Right renal pelvis (tissue), 4 donors: ENCODE data around the gene MPP2. TPM values are rescaled to one million over a fixed set of nuclear protein-coding genes. Genes with fewer than 3 reads are reported as not detected.
A peak's percentile ranks its signal among the peaks of the same experiment; 100 is the strongest.
"Not testable (repeated sequence)": the region's sequence is repeated elsewhere in the genome, so short reads cannot be mapped to it uniquely, and the experiment has no call there.

Experiments used
- DNase-seq, 4 donors: peaks; one replicate each; pipeline ENCODE4 v3.0.0-alpha.2; 2013; ENCODE audit warnings: low read depth in 4 of 4, low spot score in 3 of 4, missing footprints in 1 of 4
- polyA plus RNA-seq, 4 donors: library from polyadenylated mRNA; unstranded; fragments of 120-200 nt; gene quantifications; one replicate each; pipeline ENCODE4 v1.2.1, GENCODE V29; 2013; ENCODE audit not compliant: insufficient read length in 4 of 4

The MPP2 gene
- polyA plus RNA-seq, 4 donors, result 5.7 to 7.5 (median 5.9) TPM

- DNase-seq, result no peak
Observed at GRCh38 chr17:43932357-43932756, 25.0 kb upstream of the MPP2 start.

- DNase-seq, result no peak
Observed at GRCh38 chr17:43931062-43931571, 23.8 kb upstream of the MPP2 start.

DNA sequence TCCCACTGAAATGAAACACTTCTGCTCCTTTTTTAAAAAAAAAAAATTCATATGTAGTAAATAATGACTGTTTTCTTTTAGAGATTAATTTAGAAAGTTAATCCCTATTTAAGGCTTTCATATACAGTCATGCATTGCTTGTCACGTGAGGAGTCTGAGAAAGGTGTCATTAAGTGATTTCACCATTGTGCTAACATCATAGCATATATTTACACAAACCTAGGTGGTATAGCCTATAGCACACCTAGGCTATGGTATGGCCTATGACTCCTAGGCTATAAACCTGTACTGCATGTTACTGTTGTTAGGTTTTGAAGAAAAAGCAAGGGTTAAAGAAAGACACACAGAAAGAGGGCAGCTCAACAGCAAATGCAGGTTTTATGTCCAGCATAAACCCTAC lies 21.3 kb upstream of the MPP2 start:
- DNase-seq, result no peak

GRCh38 chr17:43927929-43928328 lies 20.6 kb upstream of the MPP2 start:
- not testable (repeated sequence) for DNase-seq

DNA sequence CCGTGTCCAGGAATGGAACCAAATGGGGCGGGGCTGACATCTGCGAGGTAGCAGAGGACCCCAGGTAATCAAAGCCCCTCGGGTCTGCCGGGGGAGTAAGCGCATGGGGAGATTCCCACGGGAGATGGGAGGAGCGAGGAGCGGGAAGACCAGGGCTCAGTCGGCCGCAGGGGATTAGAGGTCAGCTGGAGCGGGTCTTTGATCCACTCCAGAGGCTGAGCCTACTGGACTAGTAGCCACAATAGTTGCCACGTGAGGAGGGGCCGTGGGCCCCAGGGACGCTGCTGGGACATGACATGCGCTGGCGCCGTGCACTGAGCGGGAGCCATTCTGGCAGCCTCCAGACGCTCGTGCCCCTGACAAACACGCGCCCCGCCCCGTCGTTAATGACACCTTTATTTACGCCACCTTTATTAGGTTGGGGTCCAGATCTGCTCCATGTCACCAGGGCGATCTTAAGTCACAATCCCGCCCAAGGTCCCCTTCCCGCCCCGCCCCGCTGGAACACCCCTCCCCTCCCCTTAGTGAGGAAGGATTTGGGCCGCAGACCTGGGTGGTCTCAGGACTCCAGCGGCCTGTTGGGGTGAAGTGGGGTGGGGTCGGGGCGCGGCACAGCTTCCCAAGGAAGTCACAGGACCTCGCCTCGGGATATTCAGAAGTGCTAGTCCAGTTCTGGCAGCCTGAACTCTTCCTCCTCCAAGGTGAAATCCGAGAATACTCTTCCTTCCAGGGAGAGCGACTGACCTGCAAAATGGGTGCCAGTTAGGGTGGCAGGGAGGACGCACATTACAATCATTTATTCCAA lies 19.9 kb upstream of the MPP2 start:
- no peak for DNase-seq

DNA sequence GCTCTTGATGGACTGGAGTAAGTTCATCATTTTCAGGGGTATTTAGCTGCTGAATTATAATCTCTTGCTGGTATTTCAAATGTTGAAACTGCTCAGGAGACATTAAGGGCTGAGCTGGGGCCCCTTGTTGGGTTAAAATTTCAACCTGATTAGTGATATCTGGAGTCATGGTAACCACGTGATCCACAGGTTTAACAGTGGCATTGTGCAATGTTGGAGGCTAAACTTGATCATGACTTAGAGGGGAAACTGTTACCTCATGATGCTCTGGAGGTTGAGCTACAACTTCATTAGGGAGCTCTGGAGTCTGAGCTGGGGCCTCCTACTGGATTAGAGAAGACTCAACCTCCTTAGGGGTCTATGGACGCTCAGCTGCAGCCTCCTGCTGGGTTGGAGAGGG lies 17.2 kb upstream of the MPP2 start:
- no peak for DNase-seq

GRCh38 chr17:43920500-43921095 lies 13.3 kb upstream of the MPP2 start:
- no peak for DNase-seq

GRCh38 chr17:43918026-43918389 lies 10.7 kb upstream of the MPP2 start:
- DNase-seq, result no peak

DNA sequence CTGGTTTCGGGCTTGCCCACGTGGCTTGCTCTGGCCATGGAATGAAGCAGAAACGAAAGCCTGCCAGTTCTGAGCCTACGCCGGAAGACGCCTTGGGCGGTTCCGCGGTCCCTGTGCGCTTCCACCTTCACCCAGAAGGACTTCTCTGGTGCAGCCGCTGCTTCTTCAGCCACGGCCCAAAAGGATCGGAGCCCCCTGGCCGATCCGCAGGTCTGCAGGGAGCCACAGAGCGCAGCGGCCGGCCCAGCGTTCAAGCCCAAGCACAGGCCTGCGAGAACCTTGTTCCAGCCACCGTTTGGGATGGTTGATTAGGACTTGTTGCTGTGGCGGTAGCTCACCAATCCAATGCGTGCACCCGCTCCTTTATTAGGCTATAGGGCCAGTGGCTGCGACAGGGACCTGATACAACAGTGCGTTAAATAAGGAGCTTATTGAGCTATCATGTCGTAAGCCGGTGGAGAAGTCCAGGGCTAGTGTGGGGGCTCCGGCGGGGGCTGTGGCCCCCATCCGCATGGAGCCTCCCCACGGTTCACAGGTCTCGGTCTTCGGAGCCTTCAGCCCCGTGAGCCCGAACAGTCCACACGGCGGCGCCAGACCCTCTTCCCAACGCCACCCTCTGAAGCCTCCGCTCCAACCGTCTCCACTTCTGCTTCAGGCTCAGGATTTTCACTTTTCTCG lies 10.2 kb upstream of the MPP2 start:
- DNase-seq, result no peak

- no peak for DNase-seq
Observed at GRCh38 chr17:43917016-43917347, 9.6 kb upstream of the MPP2 start.

DNA sequence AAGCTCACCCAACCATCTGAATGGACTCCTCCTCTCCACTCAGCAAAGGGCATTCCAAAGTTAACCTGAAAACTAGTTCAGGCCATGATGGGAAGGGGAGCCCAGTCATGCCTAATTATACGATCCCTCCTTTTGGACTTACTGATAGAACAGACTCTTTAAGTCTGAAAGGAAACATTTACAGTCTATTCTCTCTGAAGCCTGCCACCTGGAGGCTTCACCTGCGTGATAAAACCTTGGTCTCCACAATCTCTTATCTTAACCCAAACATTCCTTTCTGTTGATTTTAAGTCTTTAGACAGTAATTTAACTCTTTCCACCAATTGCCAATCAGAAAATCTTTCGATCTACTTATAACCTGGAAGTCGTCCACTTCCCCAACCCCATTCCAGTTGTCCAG lies 9.0 kb upstream of the MPP2 start:
- DNase-seq, result no peak

GRCh38 chr17:43915559-43915958 lies 8.2 kb upstream of the MPP2 start:
- DNase-seq, result no peak

- DNase-seq, result no peak
Observed at GRCh38 chr17:43914451-43914850, 7.1 kb upstream of the MPP2 start.

DNA sequence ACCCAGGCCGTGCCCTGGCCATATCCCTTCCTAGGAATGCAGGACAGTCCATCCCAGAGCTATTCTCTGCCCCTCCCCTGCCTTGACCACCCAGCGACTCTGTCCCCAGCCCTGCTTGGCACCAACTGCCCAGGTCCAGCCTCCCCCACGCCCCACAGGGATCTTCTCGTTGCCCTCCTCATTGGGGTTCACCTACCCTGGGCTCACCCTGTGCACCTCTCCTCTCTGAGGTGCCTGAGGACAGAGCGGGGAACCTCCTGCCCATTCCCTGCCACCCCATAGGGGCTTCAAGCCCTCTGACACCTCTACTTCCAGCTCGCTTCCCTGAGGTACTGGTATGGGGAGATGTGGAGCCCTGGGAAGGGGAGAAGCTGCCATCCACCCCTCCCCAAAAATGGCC lies 6.2 kb upstream of the MPP2 start:
- DNase-seq, result no peak

DNA sequence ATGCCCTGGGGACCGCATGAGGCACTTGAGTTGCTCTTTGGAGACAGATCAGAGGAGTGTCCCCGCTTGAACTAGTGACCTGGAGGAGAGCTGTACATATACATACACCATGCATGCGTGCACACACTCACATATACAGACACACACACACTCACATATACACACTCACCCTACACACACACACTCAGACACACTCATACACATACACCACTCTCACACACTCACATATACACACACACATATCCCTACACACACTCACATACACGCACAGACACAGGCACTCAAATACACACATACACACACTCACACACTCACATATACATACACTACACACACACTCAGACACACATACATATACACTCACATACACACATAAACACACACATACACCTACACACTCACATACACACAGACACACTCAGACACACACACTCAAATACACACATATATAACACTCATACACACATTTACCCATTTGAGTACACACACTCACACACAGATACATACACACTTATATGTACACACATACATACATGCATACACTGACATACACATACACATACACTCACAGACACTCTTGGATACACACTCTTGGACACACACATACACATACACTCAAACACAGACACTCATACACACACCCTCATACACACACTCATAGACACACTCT lies 5.4 kb upstream of the MPP2 start:
- no peak for DNase-seq

DNA sequence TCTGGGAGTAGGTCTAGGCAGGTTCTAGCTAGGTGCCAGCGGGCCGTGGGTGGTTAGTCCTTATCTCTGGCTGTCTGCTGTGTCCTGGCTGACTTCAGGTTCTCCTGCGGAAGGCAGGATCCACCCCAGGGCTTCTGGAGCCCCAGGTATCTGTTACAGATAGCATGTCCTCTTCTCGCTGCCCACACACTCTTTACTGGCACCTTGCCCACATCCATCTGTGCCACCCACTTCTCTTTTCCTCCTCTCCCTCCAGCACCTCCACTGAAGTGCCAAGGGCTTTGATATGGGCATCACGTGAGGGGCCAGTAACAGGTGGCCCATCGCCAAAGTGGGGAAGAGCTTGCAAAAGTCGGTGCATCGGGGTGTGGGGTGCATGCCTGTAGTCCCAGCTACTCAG lies 4.6 kb upstream of the MPP2 start:
- DNase-seq, result no peak

DNA sequence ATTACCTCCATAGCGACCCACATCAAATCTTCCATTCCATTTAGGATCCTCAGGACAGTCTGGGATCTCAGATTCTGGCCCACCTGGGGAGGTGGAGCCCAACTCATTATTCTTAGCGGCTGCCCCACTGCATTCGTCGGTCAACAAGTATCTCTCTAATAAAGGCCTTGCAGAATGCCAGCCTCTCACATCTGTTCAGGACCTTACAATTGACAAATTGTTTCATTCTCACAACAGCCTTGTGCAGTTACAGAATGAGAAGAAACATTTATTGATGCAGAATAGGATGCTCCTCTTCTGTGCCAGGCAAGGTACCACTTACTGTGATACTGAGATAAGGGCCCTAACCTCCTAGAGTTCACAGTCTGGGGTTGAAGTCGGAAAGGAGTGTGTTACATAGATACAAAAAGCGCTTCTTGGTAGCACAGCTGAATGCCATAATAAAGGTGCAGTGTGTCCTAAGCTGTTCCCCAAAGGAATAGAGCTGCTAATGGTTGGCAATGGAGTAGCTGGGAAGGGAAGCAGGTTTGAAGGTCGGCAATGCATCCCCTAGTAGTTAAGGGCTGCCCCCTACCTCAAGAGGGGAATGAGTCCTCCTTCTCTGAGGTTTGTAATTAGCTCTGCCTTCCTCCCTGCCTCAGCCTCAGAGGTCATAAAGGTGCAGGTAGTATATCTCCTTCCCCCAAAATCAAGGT lies 2.3 kb upstream of the MPP2 start:
- DNase-seq, result no peak

GRCh38 chr17:43907998-43908721 lies 824 bp upstream of the MPP2 start:
- DNase-seq, result peak in 1 of 4 donors; percentile 62

DNA sequence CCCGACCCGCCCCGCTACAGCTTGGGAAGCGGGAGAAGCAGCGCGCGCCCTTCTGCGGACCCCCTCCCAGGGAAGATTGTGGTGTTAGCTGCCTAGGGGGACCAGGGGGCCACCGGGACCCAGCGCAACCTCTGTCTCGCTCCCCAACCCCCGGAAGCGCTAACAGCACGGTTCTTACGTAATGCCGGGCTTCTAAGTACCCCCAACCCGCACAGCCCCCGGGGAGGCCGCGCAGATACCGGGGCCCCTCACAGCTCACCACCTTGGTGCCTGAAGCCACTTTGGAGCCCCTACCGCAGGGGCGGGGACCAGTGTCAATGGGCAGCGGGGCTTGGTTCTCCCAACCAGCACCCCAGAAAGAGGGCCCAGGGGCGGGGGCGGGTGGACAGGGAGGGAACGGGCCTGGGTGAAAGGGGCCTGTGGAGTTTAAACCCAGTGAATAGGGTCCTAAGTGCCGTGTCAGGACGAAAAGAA lies 348 bp downstream of the MPP2 start:
- DNase-seq, result no peak
